Measurements from ENCODE around the gene ZNF432. TPM values are rescaled to one million over a fixed set of nuclear protein-coding genes. Genes with fewer than 3 reads are reported as not detected.

Gene ZNF432
- total and polyA plus RNA-seq, 2 donors (not counting 1 experiment from before 2014, with no cell fraction given) = 5.1 to 25.0 TPM

- H3K79me2 ChIP-seq (ENCODE audit: control insufficient read depth, insufficient read depth, low read length) = peaks cover 42% of the 10 kb centered on the region
- peak within 1 kb of the TSS; percentile 62 to 87 for H3K27ac ChIP-seq (ENCODE audit: low read length in 2 of 2)
- Mint-ChIP-seq H3K4me3 (peak within 1 kb of the TSS; percentile 93), H3K4me1 (peaks cover 33% of the 10 kb centered on the region), H3K9me3 (ENCODE audit: insufficient read depth) (peaks cover 6% of the 10 kb centered on the region), H3K27me3 (no peaks in the 10 kb centered on the region), H3K27ac (peak within 1 kb of the TSS; percentile 85)
- 5% methylated on average over 52 of the region's 59 CpGs for WGBS (ENCODE audit: insufficient coverage)
- peaks cover 14 to 20% of the 10 kb centered on the region in 2 donors for H3K4me1 ChIP-seq (ENCODE audit: control insufficient read depth in 2 of 2, insufficient read depth in 2 of 2, low read length in 2 of 2)
- peak within 1 kb of the TSS; percentile 89 to 100 (median 99) for H3K4me3 ChIP-seq (ENCODE audit: control extremely low read depth in 1 of 5, extremely low read depth in 1 of 5, insufficient read depth in 1 of 5, low read depth in 2 of 5, low read length in 4 of 5)
- peak within 1 kb of the TSS; percentile 90 for H2AFZ ChIP-seq (ENCODE audit: insufficient read depth, low read depth, low read length, poor library complexity, severe bottlenecking)
- H3K27me3 ChIP-seq (replicated peaks in 1 of 4; ENCODE audit: control extremely low read depth in 1 of 4, control insufficient read depth in 3 of 4, insufficient read depth in 4 of 4, low read length in 3 of 4) = no peaks in the 10 kb centered on the region
- no peak for TF ChIP-seq EZH2 (IDR thresholded peaks at IDR 0.05; ENCODE audit: borderline replicate concordance, insufficient read depth, low read depth, low read length, poor library complexity, severe bottlenecking)
- TF ChIP-seq CTCF (IDR thresholded peaks at IDR 0.05) = no peak
- peak within 1 kb of the TSS; percentile 98 for H3K9ac ChIP-seq (ENCODE audit: low read length)
- H3K4me2 ChIP-seq (replicated peaks; ENCODE audit: low read depth, low read length, poor library complexity, severe bottlenecking) = peak within 1 kb of the TSS; percentile 81
- ChIA-PET POLR2A (no interaction called here), CTCF (no interaction called here)
- H3K9me3 ChIP-seq (ENCODE audit: control extremely low read depth in 1 of 3, control insufficient read depth in 2 of 3, insufficient read depth in 1 of 3, low read length in 2 of 3) = peaks cover 8 to 54% (median 21%) of the 10 kb centered on the region in 3 donors
- intact Hi-C loops (cut with micrococcal nuclease) = loop anchor here (1.0 to 10.0 kb wide), 4 partner anchors 45 to 1099 kb away; partner anchors contain the start of genes ZNF665 and ZNF836
- ATAC-seq (ENCODE audit: low read depth) (peak; percentile 99), DNase-seq (peak; percentile 88)
- no peaks in the 10 kb centered on the region for H4K20me1 ChIP-seq (ENCODE audit: control insufficient read depth, insufficient read depth, low read length, poor library complexity, severe bottlenecking)
- peaks cover 0 to 18% of the 10 kb centered on the region in 2 experiments for H3K36me3 ChIP-seq (replicated peaks in 1 of 2; ENCODE audit: control extremely low read depth in 1 of 2, control insufficient read depth in 1 of 2, extremely low read depth in 1 of 2, insufficient read depth in 2 of 2, low read length in 1 of 2)
Observed at GRCh38 chr19:52095172-52096014, 46.8 kb upstream of the ZNF432 start, which contains the start of gene ZNF841. TSS of gene ZNF841 (minus strand) at chr19:52095765. CDS start at chr19:52084801, 10,964 bp downstream.
